Measurements from ENCODE around the gene KIF11.
A peak's percentile ranks its signal among the peaks of the same experiment; 100 is the strongest.

Gene KIF11

GRCh38 chr10:92592761-92593618, at the start of gene KIF11:
TSS of gene KIF11 (plus strand) at chr10:92593130. CDS start at chr10:92593376, 246 bp downstream.
- TF ChIP-seq, protein P1, sequence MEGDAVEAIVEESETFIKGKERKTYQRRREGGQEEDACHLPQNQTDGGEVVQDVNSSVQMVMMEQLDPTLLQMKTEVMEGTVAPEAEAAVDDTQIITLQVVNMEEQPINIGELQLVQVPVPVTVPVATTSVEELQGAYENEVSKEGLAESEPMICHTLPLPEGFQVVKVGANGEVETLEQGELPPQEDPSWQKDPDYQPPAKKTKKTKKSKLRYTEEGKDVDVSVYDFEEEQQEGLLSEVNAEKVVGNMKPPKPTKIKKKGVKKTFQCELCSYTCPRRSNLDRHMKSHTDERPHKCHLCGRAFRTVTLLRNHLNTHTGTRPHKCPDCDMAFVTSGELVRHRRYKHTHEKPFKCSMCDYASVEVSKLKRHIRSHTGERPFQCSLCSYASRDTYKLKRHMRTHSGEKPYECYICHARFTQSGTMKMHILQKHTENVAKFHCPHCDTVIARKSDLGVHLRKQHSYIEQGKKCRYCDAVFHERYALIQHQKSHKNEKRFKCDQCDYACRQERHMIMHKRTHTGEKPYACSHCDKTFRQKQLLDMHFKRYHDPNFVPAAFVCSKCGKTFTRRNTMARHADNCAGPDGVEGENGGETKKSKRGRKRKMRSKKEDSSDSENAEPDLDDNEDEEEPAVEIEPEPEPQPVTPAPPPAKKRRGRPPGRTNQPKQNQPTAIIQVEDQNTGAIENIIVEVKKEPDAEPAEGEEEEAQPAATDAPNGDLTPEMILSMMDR (IDR thresholded peaks at IDR 0.05; ENCODE audit: insufficient read depth, missing control alignments) = no peak
- FAIRE-seq (no peak), DNase-seq (ENCODE audit: insufficient read length, low spot score) (peak; percentile 47)

DNA sequence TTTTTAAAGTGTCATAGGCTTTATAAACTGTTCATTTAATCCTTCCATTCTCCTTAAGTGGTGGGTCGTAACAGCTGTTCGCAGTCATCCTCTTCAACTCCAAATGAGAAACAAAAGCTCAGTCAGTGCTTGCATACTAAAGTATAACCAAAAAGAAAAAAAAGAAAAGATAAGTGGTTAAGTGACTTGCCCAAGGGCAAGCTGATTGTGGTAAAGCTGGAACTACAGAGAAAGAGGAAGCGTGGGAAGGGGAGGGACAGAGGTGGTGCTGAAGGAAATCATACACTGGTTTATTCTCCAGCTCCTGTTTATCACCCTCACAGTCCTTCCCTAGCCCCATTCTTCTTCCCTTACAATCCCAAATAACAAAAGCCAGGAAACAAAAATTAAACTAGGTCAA, 48.6 kb upstream of the KIF11 start:
- FAIRE-seq (no peak), DNase-seq (ENCODE audit: insufficient read length, low spot score) (no peak)
- TF ChIP-seq, protein P1 (IDR thresholded peaks at IDR 0.05; ENCODE audit: insufficient read depth, missing control alignments) = no peak

- TF ChIP-seq, protein P1 (IDR thresholded peaks at IDR 0.05; ENCODE audit: insufficient read depth, missing control alignments) = no peak
- FAIRE-seq = no peak
These were observed 47.4 kb upstream of the KIF11 start for GRCh38 chr10:92545556-92545955.

DNA sequence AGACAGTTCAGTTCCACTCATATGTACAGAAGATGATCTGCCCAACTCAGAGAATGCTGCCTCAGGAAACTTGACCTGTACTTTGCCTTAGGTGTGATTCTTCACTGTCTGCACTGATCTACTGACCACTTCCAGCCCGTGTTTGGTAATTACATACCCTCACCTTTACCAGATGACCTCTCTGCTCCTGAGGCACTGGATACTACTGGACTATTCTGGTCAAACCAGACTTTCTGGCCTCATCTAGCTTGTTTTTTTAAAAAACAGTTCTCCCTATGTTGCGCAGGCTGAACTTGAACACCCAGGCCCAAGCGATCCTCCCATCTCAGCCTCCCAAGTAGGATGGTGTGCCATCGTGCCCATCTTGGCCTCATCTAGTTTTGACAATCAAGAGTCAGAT, 45.3 kb upstream of the KIF11 start:
- no peak for FAIRE-seq
- no peak for DNase-seq (ENCODE audit: insufficient read length, low spot score)

More at GRCh38 chr10:92545556-92545955, 47.4 kb upstream of the KIF11 start:
- DNase-seq (ENCODE audit: insufficient read length, low spot score) = no peak

GRCh38 chr10:92550924-92551323, 42.0 kb upstream of the KIF11 start:
- TF ChIP-seq, protein P1 (IDR thresholded peaks at IDR 0.05; ENCODE audit: insufficient read depth, missing control alignments) = no peak
- no peak for FAIRE-seq
- no peak for DNase-seq (ENCODE audit: insufficient read length, low spot score)

More for the DNA sequence above, 45.3 kb upstream of the KIF11 start:
- TF ChIP-seq, protein P1 (IDR thresholded peaks at IDR 0.05; ENCODE audit: insufficient read depth, missing control alignments) = no peak

DNA sequence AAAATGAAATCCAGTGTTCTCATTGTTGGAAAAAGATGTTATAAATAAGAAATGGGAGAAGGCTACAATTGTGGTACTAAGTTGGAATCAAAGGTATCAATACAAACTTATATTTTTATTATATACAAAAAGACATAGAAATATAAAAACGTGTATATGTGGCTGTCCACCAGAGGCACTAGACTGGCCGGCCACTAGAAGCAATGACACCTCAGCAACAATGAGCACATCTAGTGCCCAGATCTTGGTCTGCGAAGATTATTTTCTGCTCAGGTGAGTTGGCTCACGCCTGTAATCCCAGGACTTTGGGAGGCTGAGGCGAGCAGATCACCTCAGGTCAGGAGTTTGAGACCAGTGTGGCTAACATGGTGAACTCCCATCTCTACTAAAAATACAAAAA, 40.6 kb upstream of the KIF11 start:
- no peak for FAIRE-seq
- no peak for DNase-seq (ENCODE audit: insufficient read length, low spot score)
- TF ChIP-seq, protein P1 (IDR thresholded peaks at IDR 0.05; ENCODE audit: insufficient read depth, missing control alignments) = no peak

GRCh38 chr10:92553959-92554358, 39.0 kb upstream of the KIF11 start:
- TF ChIP-seq, protein P1 (IDR thresholded peaks at IDR 0.05; ENCODE audit: insufficient read depth, missing control alignments) = no peak
- no peak for FAIRE-seq
- DNase-seq (ENCODE audit: insufficient read length, low spot score) = no peak
